Fibroblast of lung (primary cell): Measurements from ENCODE around the gene FBXO4.

Experiments
- CTCF ChIP-seq, 2 donors: IDR thresholded peaks in 1 of 2; conservative IDR thresholded peaks in 1 of 2; 1 replicate in 1 of 2; 2 replicates in 1 of 2; pipeline ENCODE4 v1.5.1; 2011 to 2012; ENCODE audit warnings: low read length in 2 of 2, control low read depth in 1 of 2, inconsistent platforms in 1 of 2, low read depth in 1 of 2, mild to moderate bottlenecking in 1 of 2
- EZH2 ChIP-seq: IDR thresholded peaks from 2 replicates; pipeline ENCODE4 v1.5.1; 2012; ENCODE audit warnings: low read length, control low read depth, mild to moderate bottlenecking; ENCODE audit errors: missing control alignments

- no peak for TF ChIP-seq CTCF (conservative IDR thresholded peaks at IDR 0.05 in 1 of 2, IDR thresholded peaks at IDR 0.05 in 1 of 2; ENCODE audit: low read depth in 1 of 2, low read length in 2 of 2)
- no peak for TF ChIP-seq EZH2
These were observed 41.8 kb upstream of the FBXO4 start for GRCh38 chr5:41883243-41883642.
